ENCODE data around the gene CTIF. TPM values are rescaled to one million over a fixed set of nuclear protein-coding genes. Genes with fewer than 3 reads are reported as not detected.

The CTIF gene
- polyA plus RNA-seq, 2 donors, result 11.8 to 22.7 TPM

GRCh38 chr18:48541747-48542400 is 3.0 kb downstream of the CTIF start:
- no peaks in the 10 kb centered on the region for H3K9me3 ChIP-seq (ENCODE audit: control insufficient read depth in 2 of 2, insufficient read depth in 1 of 2, low read depth in 1 of 2, low read length in 1 of 2)
- no peaks in the 10 kb centered on the region for H3K27me3 ChIP-seq (ENCODE audit: control insufficient read depth in 1 of 2, insufficient read depth in 2 of 2, low read length in 2 of 2)
- H3K27ac ChIP-seq (ENCODE audit: low read depth in 2 of 2, low read length in 1 of 2), result peak overlapping the region; percentile 94
- no peaks in the 10 kb centered on the region for H3K36me3 ChIP-seq (ENCODE audit: control insufficient read depth in 2 of 2, insufficient read depth in 2 of 2, low read length in 1 of 2)
- H3K4me1 ChIP-seq (ENCODE audit: control insufficient read depth in 2 of 2, insufficient read depth in 2 of 2, low read length in 1 of 2), result peaks cover 10 to 11% of the 10 kb centered on the region in 2 donors
- H3K4me3 ChIP-seq (ENCODE audit: low read depth in 1 of 2, low read length in 2 of 2), result no peak overlapping the region
- WGBS, 2 donors, result 84 to 87% methylated on average over 4 of the region's 4 CpGs

DNA sequence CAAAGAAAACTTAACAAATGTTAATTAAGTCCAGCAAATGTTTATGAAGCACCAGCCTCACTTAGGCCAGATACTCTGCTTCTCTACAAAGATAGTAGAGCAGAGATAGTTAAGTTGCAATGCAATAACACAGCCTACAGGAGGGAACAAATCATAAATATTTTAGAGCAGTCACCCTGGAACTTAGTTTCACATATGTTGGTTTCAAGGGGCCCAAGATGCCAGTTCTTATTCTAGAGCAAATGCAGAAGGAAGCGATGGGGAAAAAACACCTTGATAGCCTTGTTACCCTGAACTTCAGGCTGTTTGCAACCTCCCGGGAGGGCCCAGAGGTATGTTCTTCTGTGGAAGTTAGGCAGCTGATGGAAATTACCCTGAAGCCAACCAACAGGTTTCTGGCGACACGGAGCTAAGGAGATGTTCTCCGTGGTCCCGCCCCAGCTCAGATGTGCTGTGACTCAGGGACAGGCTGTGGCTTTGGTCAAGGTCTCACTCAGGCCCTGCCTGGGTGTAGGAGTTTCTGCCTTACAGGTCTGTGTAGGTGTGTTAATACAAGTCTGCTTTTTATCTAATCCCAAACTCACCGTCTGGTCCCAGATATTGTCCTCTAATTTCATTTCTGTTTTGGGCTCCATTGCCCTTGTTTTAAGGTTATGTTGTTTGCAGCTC is 3.8 kb downstream of the CTIF start:
- peak overlapping the region; percentile 57 to 79 for H3K27ac ChIP-seq (ENCODE audit: low read depth in 2 of 2, low read length in 1 of 2)
- H3K36me3 ChIP-seq (ENCODE audit: control insufficient read depth in 2 of 2, insufficient read depth in 2 of 2, low read length in 1 of 2), result no peaks in the 10 kb centered on the region
- no peaks in the 10 kb centered on the region for H3K27me3 ChIP-seq (ENCODE audit: control insufficient read depth in 1 of 2, insufficient read depth in 2 of 2, low read length in 2 of 2)
- 76 to 79% methylated on average over 7 of the region's 7 CpGs for WGBS, 2 donors
- H3K9me3 ChIP-seq (ENCODE audit: control insufficient read depth in 2 of 2, insufficient read depth in 1 of 2, low read depth in 1 of 2, low read length in 1 of 2), result no peaks in the 10 kb centered on the region
- H3K4me3 ChIP-seq (ENCODE audit: low read depth in 1 of 2, low read length in 2 of 2), result no peak overlapping the region
- peaks cover 11 to 12% of the 10 kb centered on the region in 2 donors for H3K4me1 ChIP-seq (ENCODE audit: control insufficient read depth in 2 of 2, insufficient read depth in 2 of 2, low read length in 1 of 2)

GRCh38 chr18:48543228-48543627 is 4.4 kb downstream of the CTIF start:
- no peaks in the 10 kb centered on the region for H3K27me3 ChIP-seq (ENCODE audit: control insufficient read depth in 1 of 2, insufficient read depth in 2 of 2, low read length in 2 of 2)
- no peaks in the 10 kb centered on the region for H3K36me3 ChIP-seq (ENCODE audit: control insufficient read depth in 2 of 2, insufficient read depth in 2 of 2, low read length in 1 of 2)
- H3K4me3 ChIP-seq (ENCODE audit: low read depth in 1 of 2, low read length in 2 of 2), result no peak overlapping the region
- peak overlapping the region; percentile 57 to 79 for H3K27ac ChIP-seq (ENCODE audit: low read depth in 2 of 2, low read length in 1 of 2)
- peaks cover 11 to 14% of the 10 kb centered on the region in 2 donors for H3K4me1 ChIP-seq (ENCODE audit: control insufficient read depth in 2 of 2, insufficient read depth in 2 of 2, low read length in 1 of 2)
- no peaks in the 10 kb centered on the region for H3K9me3 ChIP-seq (ENCODE audit: control insufficient read depth in 2 of 2, insufficient read depth in 1 of 2, low read depth in 1 of 2, low read length in 1 of 2)
- 76 to 83% methylated on average over 8 of the region's 8 CpGs for WGBS, 2 donors

DNA sequence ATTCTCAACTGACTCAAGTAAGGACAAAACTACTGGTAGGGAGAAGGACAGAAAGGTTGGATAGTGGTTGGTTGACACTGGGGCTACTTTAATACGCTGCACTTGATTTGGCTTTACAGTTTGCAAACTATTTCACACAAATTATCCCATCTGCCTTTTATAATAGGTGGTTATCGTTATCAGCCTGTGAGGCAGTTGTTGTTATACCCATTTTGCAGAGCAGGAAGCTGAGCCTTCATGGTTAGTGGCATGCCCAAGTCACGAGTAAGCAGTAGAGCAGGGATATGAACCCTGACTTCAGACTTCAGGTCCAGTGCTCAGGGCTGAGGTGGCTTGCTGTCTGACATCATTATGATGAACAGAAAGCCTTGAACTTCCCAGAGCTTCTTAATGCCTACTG is 5.3 kb downstream of the CTIF start:
- Histone ChIP-seq H3K4me1 (ENCODE audit: control insufficient read depth in 2 of 2, insufficient read depth in 2 of 2, low read length in 1 of 2) (peaks cover 11 to 14% of the 10 kb centered on the region in 2 donors), H3K36me3 (ENCODE audit: control insufficient read depth in 2 of 2, insufficient read depth in 2 of 2, low read length in 1 of 2) (no peaks in the 10 kb centered on the region), H3K4me3 (ENCODE audit: low read depth in 1 of 2, low read length in 2 of 2) (no peak overlapping the region), H3K27ac (ENCODE audit: low read depth in 2 of 2, low read length in 1 of 2) (no peak overlapping the region), H3K27me3 (ENCODE audit: control insufficient read depth in 1 of 2, insufficient read depth in 2 of 2, low read length in 2 of 2) (no peaks in the 10 kb centered on the region), H3K9me3 (ENCODE audit: control insufficient read depth in 2 of 2, insufficient read depth in 1 of 2, low read depth in 1 of 2, low read length in 1 of 2) (no peaks in the 10 kb centered on the region)
- 90 to 92% methylated on average over 3 of the region's 3 CpGs for WGBS, 2 donors

DNA sequence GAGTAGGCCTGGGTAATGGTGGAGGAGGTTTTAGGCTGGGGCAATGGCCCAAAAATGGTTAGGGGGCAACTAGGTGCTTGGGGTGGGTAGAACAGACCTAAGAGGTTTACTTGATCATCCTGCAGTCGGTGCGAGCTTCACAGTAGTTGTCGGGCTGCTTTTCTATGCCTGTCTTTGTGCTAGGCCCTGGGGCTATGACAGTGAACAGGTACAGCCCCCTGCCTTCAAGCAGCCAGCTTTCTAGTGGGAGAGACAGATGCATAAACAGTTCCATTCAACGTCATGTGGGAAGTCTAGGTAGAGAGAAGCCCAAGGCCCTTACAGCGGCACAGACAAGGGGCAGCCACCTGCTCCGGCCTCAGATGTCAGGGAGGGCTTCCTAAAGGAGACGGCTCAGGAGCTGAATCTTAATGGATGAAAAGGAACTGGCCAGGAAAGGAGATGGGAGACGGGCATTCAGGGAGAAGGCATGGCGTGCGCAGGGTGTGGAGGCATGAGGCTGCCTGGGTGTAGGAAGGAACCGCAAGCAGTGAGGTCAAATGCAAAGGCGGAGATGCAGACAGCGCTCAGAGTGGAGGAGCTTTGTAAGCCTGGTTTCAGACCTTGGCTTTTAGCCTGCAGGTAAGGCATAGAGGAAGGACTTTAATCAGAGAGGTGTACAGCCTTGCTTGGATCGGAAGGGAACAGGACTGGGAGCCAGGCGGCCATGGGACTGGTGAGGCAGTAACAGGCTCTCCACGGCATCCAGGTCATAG is 6.0 kb downstream of the CTIF start:
- H3K4me1 ChIP-seq (ENCODE audit: control insufficient read depth in 2 of 2, insufficient read depth in 2 of 2, low read length in 1 of 2), result peaks cover 11 to 14% of the 10 kb centered on the region in 2 donors
- no peak overlapping the region for H3K4me3 ChIP-seq (ENCODE audit: low read depth in 1 of 2, low read length in 2 of 2)
- no peaks in the 10 kb centered on the region for H3K36me3 ChIP-seq (ENCODE audit: control insufficient read depth in 2 of 2, insufficient read depth in 2 of 2, low read length in 1 of 2)
- H3K27ac ChIP-seq (ENCODE audit: low read depth in 2 of 2, low read length in 1 of 2), result no peak overlapping the region
- no peaks in the 10 kb centered on the region for H3K9me3 ChIP-seq (ENCODE audit: control insufficient read depth in 2 of 2, insufficient read depth in 1 of 2, low read depth in 1 of 2, low read length in 1 of 2)
- WGBS, 2 donors, result 92 to 94% methylated on average over 16 of the region's 16 CpGs
- H3K27me3 ChIP-seq (ENCODE audit: control insufficient read depth in 1 of 2, insufficient read depth in 2 of 2, low read length in 2 of 2), result no peaks in the 10 kb centered on the region

DNA sequence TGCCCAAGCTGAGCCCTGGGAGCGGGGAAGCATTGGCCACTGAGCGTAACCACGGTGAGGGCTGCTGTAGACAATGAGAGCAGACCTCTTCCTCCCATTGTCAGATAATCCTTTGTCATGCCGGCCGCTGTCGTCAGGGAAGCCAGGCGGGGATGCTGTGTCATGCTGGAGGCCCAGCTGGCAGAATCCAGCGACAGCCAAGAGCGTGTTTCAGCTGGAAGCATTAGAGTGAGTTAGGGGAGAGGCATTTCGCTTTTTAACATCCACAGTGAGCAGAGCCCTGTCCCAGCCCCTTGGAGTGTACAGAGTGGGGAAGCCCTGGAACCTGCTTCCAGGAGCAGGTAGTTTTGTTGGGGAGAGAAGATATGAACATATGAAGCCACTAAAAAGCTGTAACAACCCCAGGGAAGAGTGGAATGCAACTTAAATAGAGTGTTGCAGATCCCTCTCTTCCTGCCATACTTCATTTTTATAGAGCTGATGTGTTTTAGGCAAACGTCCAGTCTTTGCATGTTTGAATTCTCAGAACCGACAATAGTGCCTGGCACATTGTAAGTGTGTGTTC is 7.0 kb downstream of the CTIF start:
- Histone ChIP-seq H3K27me3 (ENCODE audit: control insufficient read depth in 1 of 2, insufficient read depth in 2 of 2, low read length in 2 of 2) (no peaks in the 10 kb centered on the region), H3K27ac (ENCODE audit: low read depth in 2 of 2, low read length in 1 of 2) (peak overlapping the region in 1 of 2 donors; percentile 63), H3K4me1 (ENCODE audit: control insufficient read depth in 2 of 2, insufficient read depth in 2 of 2, low read length in 1 of 2) (peaks cover 11 to 14% of the 10 kb centered on the region in 2 donors), H3K4me3 (ENCODE audit: low read depth in 1 of 2, low read length in 2 of 2) (no peak overlapping the region), H3K9me3 (ENCODE audit: control insufficient read depth in 2 of 2, insufficient read depth in 1 of 2, low read depth in 1 of 2, low read length in 1 of 2) (no peaks in the 10 kb centered on the region), H3K36me3 (ENCODE audit: control insufficient read depth in 2 of 2, insufficient read depth in 2 of 2, low read length in 1 of 2) (no peaks in the 10 kb centered on the region)
- 19 to 39% methylated on average over 12 of the region's 12 CpGs for WGBS, 2 donors

DNA sequence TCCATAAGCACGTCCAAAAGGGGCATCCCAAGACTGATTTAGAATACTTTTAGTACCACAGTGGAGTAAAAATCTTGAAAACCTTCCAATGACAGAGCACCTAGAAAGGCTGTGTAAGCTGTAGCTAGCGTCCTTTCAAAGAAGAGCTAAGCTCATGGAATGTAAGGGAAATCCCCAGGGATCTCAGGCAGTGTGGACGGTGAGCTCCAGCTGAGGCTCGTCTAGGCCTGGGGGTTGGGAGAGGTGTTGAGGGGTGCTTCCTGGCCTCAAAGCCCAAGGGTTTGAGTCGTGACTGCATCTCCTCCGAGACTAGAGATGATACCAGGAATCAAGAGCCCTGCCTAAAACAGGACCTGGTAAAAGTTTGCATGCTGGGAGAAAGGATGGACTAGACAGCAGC is 7.6 kb downstream of the CTIF start:
- Histone ChIP-seq H3K27ac (ENCODE audit: low read depth in 2 of 2, low read length in 1 of 2) (peak overlapping the region; percentile 31 to 64), H3K4me1 (ENCODE audit: control insufficient read depth in 2 of 2, insufficient read depth in 2 of 2, low read length in 1 of 2) (peaks cover 11 to 13% of the 10 kb centered on the region in 2 donors), H3K4me3 (ENCODE audit: low read depth in 1 of 2, low read length in 2 of 2) (no peak overlapping the region), H3K27me3 (ENCODE audit: control insufficient read depth in 1 of 2, insufficient read depth in 2 of 2, low read length in 2 of 2) (no peaks in the 10 kb centered on the region), H3K36me3 (ENCODE audit: control insufficient read depth in 2 of 2, insufficient read depth in 2 of 2, low read length in 1 of 2) (no peaks in the 10 kb centered on the region), H3K9me3 (ENCODE audit: control insufficient read depth in 2 of 2, insufficient read depth in 1 of 2, low read depth in 1 of 2, low read length in 1 of 2) (no peaks in the 10 kb centered on the region)
- 37 to 57% methylated on average over 6 of the region's 6 CpGs for WGBS, 2 donors

DNA sequence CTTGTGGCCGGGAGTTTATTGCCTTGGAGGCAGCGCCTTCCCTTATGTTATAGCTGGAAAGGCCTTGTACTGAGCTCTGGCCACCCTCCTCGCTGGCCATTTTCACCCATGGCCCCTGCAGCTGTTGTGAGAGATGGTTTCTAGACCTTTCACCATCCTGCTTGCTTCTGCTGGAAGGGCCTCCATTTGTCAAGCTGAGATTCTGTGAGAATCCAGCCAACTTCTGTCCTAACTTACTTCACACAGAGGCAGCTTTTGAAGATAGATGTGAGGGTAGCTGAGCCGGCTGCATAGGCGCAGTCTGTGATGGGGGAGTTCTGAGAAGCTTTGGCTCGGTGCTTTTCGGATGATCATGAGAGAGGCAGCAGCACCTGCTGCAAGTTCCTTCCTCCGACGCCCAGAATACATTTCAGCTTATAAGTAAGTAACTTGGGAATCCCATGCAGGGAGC is 8.7 kb downstream of the CTIF start:
- no peak overlapping the region for H3K4me3 ChIP-seq (ENCODE audit: low read depth in 1 of 2, low read length in 2 of 2)
- no peaks in the 10 kb centered on the region for H3K9me3 ChIP-seq (ENCODE audit: control insufficient read depth in 2 of 2, insufficient read depth in 1 of 2, low read depth in 1 of 2, low read length in 1 of 2)
- 75 to 78% methylated on average over 9 of the region's 9 CpGs for WGBS, 2 donors
- H3K27ac ChIP-seq (ENCODE audit: low read depth in 2 of 2, low read length in 1 of 2), result peak overlapping the region; percentile 31 to 54
- H3K4me1 ChIP-seq (ENCODE audit: control insufficient read depth in 2 of 2, insufficient read depth in 2 of 2, low read length in 1 of 2), result peaks cover 11 to 13% of the 10 kb centered on the region in 2 donors
- no peaks in the 10 kb centered on the region for H3K36me3 ChIP-seq (ENCODE audit: control insufficient read depth in 2 of 2, insufficient read depth in 2 of 2, low read length in 1 of 2)
- H3K27me3 ChIP-seq (ENCODE audit: control insufficient read depth in 1 of 2, insufficient read depth in 2 of 2, low read length in 2 of 2), result no peaks in the 10 kb centered on the region

DNA sequence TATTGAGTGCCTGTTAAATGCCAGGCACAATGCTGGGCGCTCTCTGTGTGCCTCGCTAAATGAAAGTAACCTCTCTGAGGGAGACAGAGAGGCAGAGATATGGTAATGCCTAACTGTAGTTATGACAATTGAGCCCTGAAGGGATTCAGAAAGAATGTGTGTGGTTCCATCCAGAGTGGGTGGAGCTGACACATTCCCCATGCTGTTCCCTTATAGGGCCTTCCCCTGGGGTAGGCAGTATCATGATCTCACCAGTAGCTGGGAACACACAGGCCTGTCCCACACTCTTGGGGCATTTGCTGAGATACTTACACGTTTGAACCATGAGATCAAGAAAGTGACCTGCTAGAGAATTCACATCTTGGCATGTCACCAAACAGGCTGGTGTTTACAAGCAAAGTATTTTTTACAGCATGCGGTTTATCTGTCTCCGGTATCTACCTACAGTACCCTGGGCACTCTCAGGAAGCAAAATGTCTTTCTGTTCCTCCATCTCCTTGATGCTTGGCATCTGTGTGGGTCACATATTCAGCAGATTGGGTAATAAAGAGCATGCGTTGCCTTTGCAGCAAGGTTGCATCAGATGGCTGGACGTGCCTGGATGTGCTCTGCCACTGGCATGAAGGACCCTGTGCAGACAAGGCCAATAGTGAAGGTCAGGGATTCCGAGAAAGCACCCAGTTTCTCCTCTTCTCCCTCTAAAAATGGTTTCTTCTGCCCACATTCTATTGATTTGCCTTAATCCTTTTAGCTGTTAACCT is 9.4 kb downstream of the CTIF start:
- WGBS, 2 donors, result 46 to 62% methylated on average over 8 of the region's 8 CpGs
- peak overlapping the region; percentile 29 to 59 for H3K27ac ChIP-seq (ENCODE audit: low read depth in 2 of 2, low read length in 1 of 2)
- no peaks in the 10 kb centered on the region for H3K9me3 ChIP-seq (ENCODE audit: control insufficient read depth in 2 of 2, insufficient read depth in 1 of 2, low read depth in 1 of 2, low read length in 1 of 2)

More for the DNA sequence above, 9.4 kb downstream of the CTIF start:
- no peaks in the 10 kb centered on the region for H3K36me3 ChIP-seq (ENCODE audit: control insufficient read depth in 2 of 2, insufficient read depth in 2 of 2, low read length in 1 of 2)
- no peak overlapping the region for H3K4me3 ChIP-seq (ENCODE audit: low read depth in 1 of 2, low read length in 2 of 2)
- peaks cover 13 to 16% of the 10 kb centered on the region in 2 donors for H3K4me1 ChIP-seq (ENCODE audit: control insufficient read depth in 2 of 2, insufficient read depth in 2 of 2, low read length in 1 of 2)
- no peaks in the 10 kb centered on the region for H3K27me3 ChIP-seq (ENCODE audit: control insufficient read depth in 1 of 2, insufficient read depth in 2 of 2, low read length in 2 of 2)
